HUES48 (cell line): Measurements from ENCODE around the gene CENPT.
A peak's percentile ranks its signal among the peaks of the same experiment; 100 is the strongest.

ENCODE experiments used
- H3K27ac ChIP-seq: one replicate; pipeline ENCODE4 v1.7.0; 2013; ENCODE audit warnings: low read depth, low read length, inconsistent platforms
- H3K27me3 ChIP-seq: 2 replicates; pipeline ENCODE4 v1.6.1; 2013; ENCODE audit warnings: mild to moderate bottlenecking, low read length; ENCODE audit not compliant: control insufficient read depth, insufficient read depth
- H3K36me3 ChIP-seq: 2 replicates; pipeline ENCODE4 v1.6.1; 2013; ENCODE audit warnings: low read length; ENCODE audit not compliant: control insufficient read depth, insufficient read depth
- H3K4me1 ChIP-seq: 2 replicates; pipeline ENCODE4 v1.6.1; 2013; ENCODE audit warnings: mild to moderate bottlenecking, low read length; ENCODE audit not compliant: control insufficient read depth, insufficient read depth
- H3K4me3 ChIP-seq: 2 replicates; pipeline ENCODE4 v1.5.1; 2013; ENCODE audit warnings: mild to moderate bottlenecking, low read depth, low read length
- H3K9ac ChIP-seq: 2 replicates; pipeline ENCODE4 v1.6.1; 2013; ENCODE audit warnings: mild to moderate bottlenecking, low read depth, low read length, moderate library complexity
- H3K9me3 ChIP-seq: 2 replicates; pipeline ENCODE4 v1.6.1; 2013; ENCODE audit warnings: low read length; ENCODE audit not compliant: control insufficient read depth, insufficient read depth

Gene CENPT, protein sequence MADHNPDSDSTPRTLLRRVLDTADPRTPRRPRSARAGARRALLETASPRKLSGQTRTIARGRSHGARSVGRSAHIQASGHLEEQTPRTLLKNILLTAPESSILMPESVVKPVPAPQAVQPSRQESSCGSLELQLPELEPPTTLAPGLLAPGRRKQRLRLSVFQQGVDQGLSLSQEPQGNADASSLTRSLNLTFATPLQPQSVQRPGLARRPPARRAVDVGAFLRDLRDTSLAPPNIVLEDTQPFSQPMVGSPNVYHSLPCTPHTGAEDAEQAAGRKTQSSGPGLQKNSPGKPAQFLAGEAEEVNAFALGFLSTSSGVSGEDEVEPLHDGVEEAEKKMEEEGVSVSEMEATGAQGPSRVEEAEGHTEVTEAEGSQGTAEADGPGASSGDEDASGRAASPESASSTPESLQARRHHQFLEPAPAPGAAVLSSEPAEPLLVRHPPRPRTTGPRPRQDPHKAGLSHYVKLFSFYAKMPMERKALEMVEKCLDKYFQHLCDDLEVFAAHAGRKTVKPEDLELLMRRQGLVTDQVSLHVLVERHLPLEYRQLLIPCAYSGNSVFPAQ

GRCh38 chr16:67847064-67847861, at the start of gene CENPT:
Gene CENPT, minus strand, starts transcription at chr16:67847693. Its CDS starts 13,834 bp downstream, at chr16:67833859.
- Histone ChIP-seq H3K4me3 (peak within 1 kb of the TSS; percentile 95), H3K4me1 (peaks cover 28% of the 10 kb centered on the region), H3K27me3 (no peaks in the 10 kb centered on the region), H3K27ac (peak within 1 kb of the TSS; percentile 97), H3K9me3 (no peaks in the 10 kb centered on the region), H3K36me3 (peaks cover 12% of the 10 kb centered on the region; the same call in 1 of the 2 replicates), H3K9ac (peak within 1 kb of the TSS; percentile 90)

- H3K27me3 ChIP-seq = no peaks in the 10 kb centered on the region
- no peaks in the 10 kb centered on the region for H3K36me3 ChIP-seq
- no peak overlapping the region for H3K27ac ChIP-seq
- H3K4me1 ChIP-seq = 0 out of 2 replicates have a peak, but pooled peaks cover 7% of the 10 kb centered on the region
- no peak overlapping the region for H3K9ac ChIP-seq
- no peaks in the 10 kb centered on the region for H3K9me3 ChIP-seq
- H3K4me3 ChIP-seq = no peak overlapping the region
Measured at GRCh38 chr16:67897231-67897630, 49.7 kb upstream of the CENPT start.

DNA sequence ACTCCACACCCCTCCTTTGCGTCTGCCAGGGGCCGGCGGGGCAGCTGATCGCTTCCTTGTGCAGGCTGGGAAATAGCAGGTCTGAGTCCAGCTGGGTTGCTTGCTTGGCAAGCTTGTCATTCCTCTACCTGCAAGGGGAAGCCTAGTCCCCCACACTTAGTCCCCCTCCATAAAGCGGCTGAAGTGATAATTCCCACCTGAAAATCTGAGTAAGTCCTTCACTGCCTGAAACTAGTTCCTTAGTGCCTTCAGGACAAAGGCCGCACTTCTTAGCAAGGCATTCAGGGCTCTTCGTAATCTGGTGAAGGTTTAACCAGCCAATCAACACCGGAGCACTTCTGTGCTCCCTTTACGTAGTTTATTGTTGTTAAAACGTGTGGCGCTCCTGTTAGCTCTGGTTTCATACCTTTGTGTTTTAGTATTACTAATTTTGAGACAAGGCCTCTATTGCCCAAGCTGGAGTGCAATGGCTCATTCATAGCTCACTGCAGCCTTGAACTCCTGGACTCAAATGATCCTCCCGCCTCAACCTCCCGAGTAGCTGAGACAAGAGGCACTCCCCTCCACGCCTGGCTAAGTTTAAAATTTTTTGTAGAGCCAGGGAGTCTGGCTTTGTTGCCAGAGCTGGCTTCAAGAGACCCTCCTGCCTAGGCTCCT, 46.4 kb upstream of the CENPT start:
- Histone ChIP-seq H3K4me3 (peak overlapping the region; percentile 99), H3K27ac (peak overlapping the region; percentile 83), H3K36me3 (no peaks in the 10 kb centered on the region), H3K9ac (peak overlapping the region; percentile 96), H3K27me3 (no peaks in the 10 kb centered on the region), H3K4me1 (0 out of 2 replicates have a peak, but pooled peaks cover 8% of the 10 kb centered on the region), H3K9me3 (no peaks in the 10 kb centered on the region)

DNA sequence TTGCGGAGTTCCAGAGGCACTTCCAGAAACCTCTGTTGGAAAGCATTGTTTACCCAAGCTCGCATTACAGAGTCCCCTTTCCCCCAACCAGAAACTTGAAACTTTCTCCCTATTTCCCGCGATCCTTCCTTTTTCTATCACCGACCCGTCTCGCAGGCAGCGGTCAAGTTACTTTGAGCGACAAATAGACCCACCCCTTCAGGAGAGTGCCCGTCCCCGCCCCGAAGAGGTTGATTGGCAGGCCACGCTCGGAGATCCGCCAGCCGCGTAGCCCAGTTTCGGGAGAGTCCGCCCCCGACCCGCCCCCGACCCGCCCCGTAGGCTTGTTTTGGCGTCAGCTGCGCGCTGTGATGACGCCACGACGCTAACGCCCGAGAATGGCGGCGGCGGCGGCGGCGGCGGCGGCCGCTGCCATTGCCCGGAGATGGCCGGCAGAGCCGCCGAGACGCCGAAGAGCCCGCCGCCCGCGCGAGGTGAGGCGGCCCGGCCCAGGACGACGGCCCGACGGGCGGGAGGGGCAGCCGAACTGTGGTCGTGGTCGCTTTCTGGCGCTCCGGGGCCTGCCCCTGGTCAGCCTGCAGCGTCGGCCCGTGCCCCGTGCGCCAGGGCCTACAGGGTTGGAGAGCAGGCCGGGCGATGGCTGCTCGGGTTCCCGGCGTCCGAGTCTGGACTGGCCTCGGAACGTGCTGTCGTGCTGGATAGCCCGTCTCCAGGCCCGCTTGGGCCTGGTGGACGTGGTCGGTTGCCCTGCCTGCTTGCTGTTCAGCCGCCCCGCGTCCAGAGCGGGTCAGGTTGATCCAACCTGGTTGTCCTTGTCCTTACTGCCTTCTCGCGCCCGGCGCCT, 45.6 kb upstream of the CENPT start, which contains the start of gene PSKH1:
TSS of gene PSKH1 (plus strand) at position 356 of the 844 bp plus-strand sequence. CDS start 15,496 bp downstream, outside the sequence.
- H3K4me3 ChIP-seq = peak within 1 kb of the TSS; percentile 99
- H3K9ac ChIP-seq = peak within 1 kb of the TSS; percentile 96
- H3K27me3 ChIP-seq = no peaks in the 10 kb centered on the region
- peak within 1 kb of the TSS; percentile 83 for H3K27ac ChIP-seq
- H3K36me3 ChIP-seq = no peaks in the 10 kb centered on the region
- H3K4me1 ChIP-seq = 0 out of 2 replicates have a peak, but pooled peaks cover 8% of the 10 kb centered on the region
- no peaks in the 10 kb centered on the region for H3K9me3 ChIP-seq

DNA sequence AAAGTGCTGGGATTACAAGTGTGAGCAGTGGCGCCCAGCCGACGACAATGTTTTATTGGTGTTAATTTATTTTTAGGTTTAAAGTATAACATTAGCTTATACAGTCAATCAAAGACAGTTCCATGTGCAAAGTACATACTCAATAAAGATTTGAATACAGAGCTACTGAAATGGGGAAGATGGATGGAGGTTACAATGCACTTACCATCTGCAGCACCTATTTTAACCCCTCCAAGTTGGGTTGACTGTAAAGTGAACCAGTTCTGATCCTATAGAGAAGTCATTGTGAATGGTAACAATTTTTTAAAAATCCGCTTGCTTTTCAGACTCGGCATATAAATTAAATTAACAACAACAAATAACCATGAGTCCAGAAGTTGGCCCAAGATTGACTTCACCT, 44.9 kb upstream of the CENPT start:
- Histone ChIP-seq H3K9me3 (no peaks in the 10 kb centered on the region), H3K27ac (peak overlapping the region; percentile 74), H3K9ac (no peak overlapping the region; the same call in 1 of the 2 replicates)

GRCh38 chr16:67888331-67888730, 40.8 kb upstream of the CENPT start:
- no peak overlapping the region for H3K4me3 ChIP-seq
- H3K9me3 ChIP-seq = no peaks in the 10 kb centered on the region
- peaks cover 9% of the 10 kb centered on the region for H3K36me3 ChIP-seq
- peaks cover 22% of the 10 kb centered on the region for H3K4me1 ChIP-seq
- no peak overlapping the region for H3K27ac ChIP-seq
- H3K9ac ChIP-seq = no peak overlapping the region
- no peaks in the 10 kb centered on the region for H3K27me3 ChIP-seq

More for the DNA sequence above, 44.9 kb upstream of the CENPT start:
- Histone ChIP-seq H3K27me3 (no peaks in the 10 kb centered on the region), H3K36me3 (no peaks in the 10 kb centered on the region), H3K4me3 (peak overlapping the region; percentile 59), H3K4me1 (0 out of 2 replicates have a peak, but pooled peaks cover 8% of the 10 kb centered on the region)

DNA sequence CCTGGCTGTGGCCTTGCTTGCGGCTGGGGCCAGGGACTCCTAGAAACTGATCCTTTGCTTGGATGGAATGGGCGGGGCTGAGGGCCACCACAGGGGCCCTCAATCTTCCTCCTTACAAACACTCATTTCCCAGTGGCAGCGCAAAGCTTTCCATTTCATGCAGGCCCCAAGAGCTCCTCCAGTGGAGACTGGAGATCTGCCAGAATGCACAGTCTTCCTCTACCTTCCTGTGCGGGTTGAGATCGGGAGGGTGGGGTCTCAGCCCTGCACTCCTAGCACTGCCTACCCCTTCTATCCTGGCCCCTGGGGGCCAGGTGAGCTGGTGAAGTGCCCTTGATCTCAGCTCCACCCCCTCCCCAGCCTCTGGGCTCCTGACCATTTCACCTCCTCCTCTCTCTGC, 38.9 kb upstream of the CENPT start:
- Histone ChIP-seq H3K27ac (no peak overlapping the region), H3K4me1 (peaks cover 18% of the 10 kb centered on the region), H3K9me3 (no peaks in the 10 kb centered on the region), H3K36me3 (peaks cover 28% of the 10 kb centered on the region), H3K9ac (no peak overlapping the region), H3K27me3 (no peaks in the 10 kb centered on the region), H3K4me3 (no peak overlapping the region)

DNA sequence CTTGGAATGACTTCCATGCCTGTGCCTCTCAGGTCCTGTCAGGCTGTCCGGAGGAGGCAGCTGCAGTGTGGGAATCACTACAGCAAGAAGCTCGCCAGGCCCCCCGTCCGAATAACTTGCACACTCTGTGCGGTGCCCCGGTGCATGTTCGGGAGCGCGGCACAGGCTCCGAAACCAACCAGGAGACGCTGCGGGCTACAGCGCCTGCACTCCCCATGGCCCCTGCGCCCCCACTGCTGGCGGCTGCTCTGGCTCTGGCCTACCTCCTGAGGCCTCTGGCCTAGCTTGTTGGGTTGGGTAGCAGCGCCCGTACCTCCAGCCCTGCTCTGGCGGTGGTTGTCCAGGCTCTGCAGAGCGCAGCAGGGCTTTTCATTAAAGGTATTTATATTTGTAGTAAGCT, 38.5 kb upstream of the CENPT start:
- Histone ChIP-seq H3K4me3 (no peak overlapping the region), H3K27ac (no peak overlapping the region), H3K36me3 (peaks cover 33% of the 10 kb centered on the region), H3K27me3 (no peaks in the 10 kb centered on the region), H3K9me3 (no peaks in the 10 kb centered on the region), H3K9ac (no peak overlapping the region), H3K4me1 (peaks cover 18% of the 10 kb centered on the region)

DNA sequence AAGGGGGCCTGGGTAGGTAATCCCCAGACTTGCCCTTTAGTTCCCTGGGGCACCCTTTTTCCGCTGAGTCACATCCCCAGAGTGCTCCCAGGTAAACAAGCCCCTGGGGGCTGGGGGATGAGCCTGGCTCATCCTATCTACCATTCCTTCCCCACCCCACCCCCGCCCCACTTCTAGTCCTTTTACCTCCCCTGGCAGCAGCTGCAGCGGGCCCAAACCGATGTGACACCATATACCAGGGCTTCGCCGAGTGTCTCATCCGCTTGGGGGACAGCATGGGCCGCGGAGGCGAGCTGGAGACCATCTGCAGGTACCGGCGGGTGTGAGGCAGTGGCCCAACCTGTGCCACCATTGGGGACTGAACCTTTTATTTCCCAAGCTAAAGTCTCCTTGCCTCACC, 38.1 kb upstream of the CENPT start:
- Histone ChIP-seq H3K9me3 (no peaks in the 10 kb centered on the region), H3K4me3 (no peak overlapping the region), H3K9ac (no peak overlapping the region), H3K4me1 (peaks cover 18% of the 10 kb centered on the region), H3K36me3 (peaks cover 37% of the 10 kb centered on the region), H3K27me3 (no peaks in the 10 kb centered on the region), H3K27ac (no peak overlapping the region)

GRCh38 chr16:67884684-67885083, 37.2 kb upstream of the CENPT start, which contains the start of gene NRN1L:
Gene NRN1L, plus strand, starts transcription at chr16:67884885. Its CDS starts 19 bp downstream, at chr16:67884904.
- Histone ChIP-seq H3K4me1 (peaks cover 18% of the 10 kb centered on the region), H3K27ac (peak within 1 kb of the TSS; percentile 31), H3K9me3 (no peaks in the 10 kb centered on the region), H3K27me3 (no peaks in the 10 kb centered on the region), H3K9ac (peak within 1 kb of the TSS; percentile 10; the same call in 1 of the 2 replicates), H3K36me3 (peaks cover 45% of the 10 kb centered on the region), H3K4me3 (peak within 1 kb of the TSS; percentile 40; the same call in 1 of the 2 replicates)
